Parathyroid adenoma (tissue), 2 donors: ENCODE results near the gene NPAS3.

Experiments
- H2AFZ ChIP-seq: fragments of 300-600 bp; sonication (generic); one replicate; pipeline ENCODE4 v1.7.0; 2017; ENCODE audit warnings: antibody characterized with exemption, mild to moderate bottlenecking
- H3K27ac ChIP-seq: fragments of 300-600 bp; sonication (generic); one replicate; pipeline ENCODE4 v1.7.0; 2017
- H3K27me3 ChIP-seq: fragments of 300-600 bp; sonication (generic); one replicate; pipeline ENCODE4 v1.7.0; 2017; ENCODE audit warnings: low read length; ENCODE audit not compliant: control insufficient read depth, insufficient read depth
- H3K36me3 ChIP-seq: fragments of 300-600 bp; sonication (generic); one replicate; pipeline ENCODE4 v1.7.0; 2017; ENCODE audit warnings: low read length; ENCODE audit not compliant: control insufficient read depth, insufficient read depth
- H3K4me1 ChIP-seq: fragments of 300-600 bp; sonication (generic); one replicate; pipeline ENCODE4 v1.7.0; 2017; ENCODE audit warnings: control low read depth
- H3K4me2 ChIP-seq: fragments of 300-600 bp; sonication (generic); one replicate; pipeline ENCODE4 v1.7.0; 2017; ENCODE audit warnings: low read length
- H3K4me3 ChIP-seq: fragments of 300-600 bp; sonication (generic); one replicate; pipeline ENCODE4 v1.7.0; 2017; ENCODE audit warnings: low read depth, low read length
- H3K79me2 ChIP-seq: fragments of 300-600 bp; sonication (generic); one replicate; pipeline ENCODE4 v1.7.0; 2017; ENCODE audit warnings: control low read depth
- H3K9ac ChIP-seq: fragments of 300-600 bp; sonication (generic); one replicate; pipeline ENCODE4 v1.7.0; 2017; ENCODE audit warnings: mild to moderate bottlenecking
- H3K9me3 ChIP-seq: fragments of 300-600 bp; sonication (generic); one replicate; pipeline ENCODE4 v1.7.0; 2017; ENCODE audit warnings: low read length; ENCODE audit not compliant: control insufficient read depth
- CTCF ChIP-seq: fragments of 300-600 bp; sonication (generic); IDR thresholded peaks from one replicate; pipeline ENCODE4 v1.7.0; 2017; ENCODE audit warnings: antibody characterized with exemption, mild to moderate bottlenecking
- donor health status: primary hyperparathyroidism.

Gene NPAS3

GRCh38 chr14:33184587-33184986 is 245.9 kb downstream of the NPAS3 start:
- no peaks in the 10 kb centered on the region for H3K4me1 ChIP-seq
- H3K9me3 ChIP-seq, result no peaks in the 10 kb centered on the region
- H3K27ac ChIP-seq, result no peak overlapping the region
- TF ChIP-seq CTCF, result no peak
- no peaks in the 10 kb centered on the region for H3K36me3 ChIP-seq
- H3K27me3 ChIP-seq, result no peaks in the 10 kb centered on the region
- no peaks in the 10 kb centered on the region for H3K79me2 ChIP-seq
- H3K4me3 ChIP-seq, result no peak overlapping the region
- no peak overlapping the region for H3K4me2 ChIP-seq
- no peak overlapping the region for H3K9ac ChIP-seq
- no peak overlapping the region for H2AFZ ChIP-seq

- Histone ChIP-seq H3K79me2 (no peaks in the 10 kb centered on the region), H3K36me3 (no peaks in the 10 kb centered on the region), H3K4me2 (no peak overlapping the region), H3K4me3 (no peak overlapping the region), H2AFZ (no peak overlapping the region), H3K9ac (no peak overlapping the region), H3K27me3 (no peaks in the 10 kb centered on the region), H3K27ac (no peak overlapping the region), H3K4me1 (no peaks in the 10 kb centered on the region), H3K9me3 (no peaks in the 10 kb centered on the region)
- no peak for TF ChIP-seq CTCF
Measured at GRCh38 chr14:33186656-33187055, 248.0 kb downstream of the NPAS3 start.

- TF ChIP-seq CTCF, result no peak
- no peak overlapping the region for H3K9ac ChIP-seq
- no peak overlapping the region for H3K4me3 ChIP-seq
- H3K4me1 ChIP-seq, result no peaks in the 10 kb centered on the region
- H3K36me3 ChIP-seq, result no peaks in the 10 kb centered on the region
- H3K9me3 ChIP-seq, result no peaks in the 10 kb centered on the region
- H3K79me2 ChIP-seq, result no peaks in the 10 kb centered on the region
- H3K27ac ChIP-seq, result no peak overlapping the region
- H3K4me2 ChIP-seq, result no peak overlapping the region
- no peaks in the 10 kb centered on the region for H3K27me3 ChIP-seq
- no peak overlapping the region for H2AFZ ChIP-seq
Measured at GRCh38 chr14:33188880-33189279, 250.2 kb downstream of the NPAS3 start.

GRCh38 chr14:33191855-33192254 is 253.2 kb downstream of the NPAS3 start:
- TF ChIP-seq CTCF, result no peak
- H3K4me2 ChIP-seq, result no peak overlapping the region

GRCh38 chr14:33194551-33194950 is 255.9 kb downstream of the NPAS3 start:
- H3K27ac ChIP-seq, result no peak overlapping the region
- H3K4me3 ChIP-seq, result no peak overlapping the region
- H3K36me3 ChIP-seq, result no peaks in the 10 kb centered on the region
- no peak overlapping the region for H3K9ac ChIP-seq
- no peaks in the 10 kb centered on the region for H3K79me2 ChIP-seq
- H3K4me1 ChIP-seq, result no peaks in the 10 kb centered on the region
- H3K4me2 ChIP-seq, result no peak overlapping the region
- H2AFZ ChIP-seq, result no peak overlapping the region
- no peaks in the 10 kb centered on the region for H3K9me3 ChIP-seq
- no peaks in the 10 kb centered on the region for H3K27me3 ChIP-seq
- no peak for TF ChIP-seq CTCF

More at GRCh38 chr14:33191855-33192254, 253.2 kb downstream of the NPAS3 start:
- Histone ChIP-seq H3K4me3 (no peak overlapping the region), H3K79me2 (no peaks in the 10 kb centered on the region), H3K9me3 (no peaks in the 10 kb centered on the region), H3K9ac (no peak overlapping the region), H3K27ac (no peak overlapping the region), H3K4me1 (no peaks in the 10 kb centered on the region), H2AFZ (no peak overlapping the region), H3K36me3 (no peaks in the 10 kb centered on the region), H3K27me3 (no peaks in the 10 kb centered on the region)
